Mucosa of rectum (tissue), 2 donors: ENCODE measurements around the gene FBXL17.

Source experiments
- H3K27ac ChIP-seq, 2 donors: one replicate each; pipeline ENCODE4 v1.7.0; 2013; ENCODE audit warnings: inconsistent platforms in 2 of 2, low read depth in 2 of 2, low read length in 2 of 2
- H3K27me3 ChIP-seq, 2 donors: one replicate each; pipeline ENCODE4 v1.7.0; 2013; ENCODE audit warnings: low read length in 2 of 2; ENCODE audit not compliant: control insufficient read depth in 2 of 2, insufficient read depth in 2 of 2
- H3K36me3 ChIP-seq, 2 donors: one replicate each; pipeline ENCODE4 v1.7.0; 2013; ENCODE audit warnings: low read length in 2 of 2; ENCODE audit not compliant: control insufficient read depth in 2 of 2, insufficient read depth in 2 of 2
- H3K4me1 ChIP-seq, 2 donors: one replicate each; pipeline ENCODE4 v1.7.0; 2013; ENCODE audit warnings: low read length in 2 of 2, mild to moderate bottlenecking in 1 of 2; ENCODE audit not compliant: control insufficient read depth in 2 of 2, insufficient read depth in 2 of 2
- H3K4me3 ChIP-seq, 2 donors: one replicate each; pipeline ENCODE4 v1.7.0; 2013; ENCODE audit warnings: low read length in 2 of 2
- H3K9ac ChIP-seq, 2 donors: one replicate each; pipeline ENCODE4 v1.7.0; 2013; ENCODE audit warnings: low read length in 2 of 2, low read depth in 1 of 2, mild to moderate bottlenecking in 1 of 2
- H3K9me3 ChIP-seq, 2 donors: one replicate each; pipeline ENCODE4 v1.7.0; 2013; ENCODE audit warnings: low read length in 2 of 2; ENCODE audit not compliant: control insufficient read depth in 2 of 2
- donor health status: healthy.
- donor health status: Normal muscosa, but diverticular disease.

FBXL17 gene

DNA sequence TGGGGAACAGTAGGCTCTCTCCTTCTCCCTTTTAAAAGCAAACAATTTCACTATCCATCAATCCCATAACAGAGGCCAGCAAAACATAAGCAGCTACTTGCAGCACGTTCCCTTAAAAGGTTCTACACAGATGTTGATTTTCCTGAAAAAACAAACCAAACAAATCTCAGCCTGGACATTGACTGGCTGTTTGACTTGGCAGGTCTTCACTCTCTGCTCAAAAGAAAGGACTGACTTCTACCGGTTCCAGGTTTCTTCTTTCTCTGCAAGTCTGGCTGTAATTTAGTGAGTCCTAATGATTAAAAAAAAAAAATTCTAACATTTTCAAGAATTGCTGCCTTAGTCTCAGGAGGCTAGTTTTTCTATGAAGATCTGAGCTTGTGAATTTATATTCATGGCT, 508.0 kb downstream of the FBXL17 start:
- H3K9me3 ChIP-seq = no peaks in the 10 kb centered on the region
- no peak overlapping the region for H3K4me3 ChIP-seq
- H3K27ac ChIP-seq = no peak overlapping the region
- H3K27me3 ChIP-seq = no peaks in the 10 kb centered on the region
- H3K4me1 ChIP-seq = peaks cover 3 to 6% of the 10 kb centered on the region in 2 donors
- no peak overlapping the region for H3K9ac ChIP-seq
- no peaks in the 10 kb centered on the region for H3K36me3 ChIP-seq

DNA sequence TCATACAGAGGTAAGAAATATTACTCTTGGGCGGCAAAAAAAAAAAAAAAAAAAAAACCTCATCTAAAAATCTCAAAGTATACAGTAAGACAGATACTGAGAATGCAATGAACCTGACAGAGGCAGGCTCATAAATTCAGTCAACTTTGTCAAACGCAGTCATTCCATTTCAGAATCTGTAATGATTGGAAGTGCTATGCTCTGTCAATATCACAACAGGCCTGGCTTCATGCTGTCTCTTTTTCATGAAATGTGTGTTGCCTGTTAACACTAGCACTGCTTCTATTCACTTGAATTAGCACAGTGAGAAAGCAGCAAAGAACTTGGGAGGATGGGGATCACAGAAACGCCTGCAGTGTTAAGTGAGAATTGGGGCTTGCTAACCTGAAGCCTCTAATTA, 510.9 kb downstream of the FBXL17 start:
- H3K9ac ChIP-seq = no peak overlapping the region
- no peaks in the 10 kb centered on the region for H3K36me3 ChIP-seq
- H3K27me3 ChIP-seq = no peaks in the 10 kb centered on the region
- H3K4me1 ChIP-seq = peaks cover 3 to 6% of the 10 kb centered on the region in 2 donors
- H3K4me3 ChIP-seq = no peak overlapping the region
- no peaks in the 10 kb centered on the region for H3K9me3 ChIP-seq
- no peak overlapping the region for H3K27ac ChIP-seq

DNA sequence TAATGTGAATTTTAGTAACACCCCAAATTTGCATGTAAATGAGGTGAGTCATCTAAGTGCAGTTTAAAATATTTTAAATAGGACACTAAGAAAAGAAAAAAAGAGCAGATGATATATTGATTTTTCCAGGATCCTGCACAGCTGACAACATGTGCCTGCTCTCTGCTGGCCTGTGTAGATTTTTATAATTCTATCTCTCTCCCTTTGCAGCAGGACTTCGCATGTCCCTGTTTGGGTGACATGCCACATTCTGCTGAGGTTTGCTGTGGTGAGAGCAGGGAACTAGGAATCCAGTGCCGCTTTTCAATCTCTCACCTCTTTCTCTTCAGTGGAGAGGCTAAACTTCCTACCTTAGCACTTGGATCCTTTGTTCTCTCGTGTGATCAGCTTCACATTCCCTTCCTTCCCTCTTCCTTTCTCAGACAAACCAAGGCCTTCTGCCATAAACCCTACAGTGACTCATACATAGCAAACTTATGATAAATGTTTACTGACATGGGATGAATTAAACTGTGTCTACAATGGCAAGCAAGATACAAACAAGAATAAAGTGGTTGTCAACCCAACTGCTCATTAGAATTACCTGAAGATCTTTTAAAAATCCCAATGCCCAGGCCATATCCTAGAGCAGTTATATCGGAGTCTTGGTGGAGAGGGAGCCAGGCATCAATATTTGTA, 512.3 kb downstream of the FBXL17 start:
- Histone ChIP-seq H3K36me3 (no peaks in the 10 kb centered on the region), H3K9ac (no peak overlapping the region), H3K4me1 (peaks cover 3 to 6% of the 10 kb centered on the region in 2 donors), H3K9me3 (no peaks in the 10 kb centered on the region), H3K27ac (no peak overlapping the region), H3K4me3 (no peak overlapping the region), H3K27me3 (no peaks in the 10 kb centered on the region)

DNA sequence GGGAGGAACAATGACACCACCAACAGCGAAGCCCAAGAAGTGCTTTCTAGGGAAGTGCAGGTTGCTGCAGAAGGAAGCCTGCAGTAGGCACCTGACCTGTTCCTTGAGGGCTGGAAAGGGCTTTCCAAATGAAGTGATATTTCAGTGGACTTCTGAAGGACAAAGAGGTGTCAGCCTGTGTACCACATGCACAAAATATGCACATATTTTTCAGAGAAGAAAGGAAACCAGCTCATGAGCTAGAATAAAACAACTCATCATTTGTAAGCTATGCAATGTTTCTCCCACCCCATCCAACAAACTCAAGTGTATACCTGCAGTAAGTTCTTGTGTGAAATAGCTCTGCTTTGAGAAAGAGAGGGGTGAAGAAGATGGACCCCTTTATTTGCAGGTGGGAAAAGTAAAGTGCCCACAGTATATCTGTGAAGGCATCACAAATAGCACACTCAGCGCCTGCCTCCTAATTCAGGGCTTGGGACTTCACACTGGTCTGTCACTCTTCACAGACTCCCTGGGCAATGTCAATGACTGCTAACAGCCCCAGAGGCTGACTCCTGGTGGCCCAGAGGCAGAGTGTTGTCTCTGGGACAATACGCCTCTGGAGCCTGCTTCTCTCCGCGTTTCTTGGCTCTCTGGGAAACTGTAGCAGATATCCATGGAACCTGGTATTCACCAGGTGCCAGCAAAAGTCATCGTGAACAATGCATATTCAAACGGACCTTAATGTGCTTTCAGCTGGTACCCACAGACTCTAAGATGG, 513.1 kb downstream of the FBXL17 start:
- Histone ChIP-seq H3K36me3 (no peaks in the 10 kb centered on the region), H3K4me3 (no peak overlapping the region), H3K27ac (no peak overlapping the region), H3K9me3 (no peaks in the 10 kb centered on the region), H3K27me3 (no peaks in the 10 kb centered on the region), H3K9ac (no peak overlapping the region), H3K4me1 (peaks cover 3 to 6% of the 10 kb centered on the region in 2 donors)

DNA sequence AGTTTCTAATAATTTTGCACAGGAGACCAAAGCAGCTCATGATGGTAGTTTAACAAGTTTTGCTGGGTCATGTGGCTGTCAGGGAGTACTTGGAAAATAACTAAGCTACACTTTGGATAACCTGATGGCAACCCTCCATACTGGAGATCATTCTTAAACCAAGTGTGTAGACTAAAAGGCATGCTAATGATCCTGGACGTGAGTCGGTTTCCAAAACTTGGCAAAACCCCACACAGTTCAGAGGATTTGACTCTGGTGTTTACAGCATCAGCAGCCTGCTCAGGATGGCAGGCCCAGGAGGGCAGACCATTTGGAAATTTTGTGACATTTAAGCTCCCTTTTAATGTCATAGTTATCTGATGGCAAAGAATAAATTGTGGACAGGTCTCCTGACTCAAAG, 514.6 kb downstream of the FBXL17 start:
- Histone ChIP-seq H3K9ac (no peak overlapping the region), H3K27ac (no peak overlapping the region), H3K9me3 (no peaks in the 10 kb centered on the region), H3K36me3 (no peaks in the 10 kb centered on the region), H3K27me3 (no peaks in the 10 kb centered on the region), H3K4me1 (peaks cover 3 to 6% of the 10 kb centered on the region in 2 donors), H3K4me3 (no peak overlapping the region)

DNA sequence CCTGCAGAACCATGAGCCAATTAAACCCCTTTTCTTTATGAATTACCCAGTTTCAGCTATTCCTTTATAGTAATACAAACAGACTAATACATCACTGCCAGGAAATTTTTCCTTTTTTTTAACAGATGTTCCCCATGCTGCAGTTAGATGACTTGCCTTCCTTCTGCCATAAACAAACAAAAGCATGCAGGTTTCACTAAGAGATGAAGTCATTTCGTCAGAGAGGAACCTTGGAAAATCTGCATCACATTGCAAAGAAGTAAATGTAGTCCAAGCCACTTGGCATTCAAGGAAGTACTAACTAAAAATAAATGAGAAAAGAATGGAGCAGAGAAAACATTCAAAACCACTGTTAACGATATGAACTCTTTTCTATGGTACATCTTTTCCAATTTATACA, 517.1 kb downstream of the FBXL17 start:
- Histone ChIP-seq H3K4me1 (peaks cover 3% of the 10 kb centered on the region in 2 donors), H3K27me3 (no peaks in the 10 kb centered on the region), H3K9ac (no peak overlapping the region), H3K27ac (no peak overlapping the region), H3K4me3 (no peak overlapping the region), H3K36me3 (no peaks in the 10 kb centered on the region), H3K9me3 (no peaks in the 10 kb centered on the region)

DNA sequence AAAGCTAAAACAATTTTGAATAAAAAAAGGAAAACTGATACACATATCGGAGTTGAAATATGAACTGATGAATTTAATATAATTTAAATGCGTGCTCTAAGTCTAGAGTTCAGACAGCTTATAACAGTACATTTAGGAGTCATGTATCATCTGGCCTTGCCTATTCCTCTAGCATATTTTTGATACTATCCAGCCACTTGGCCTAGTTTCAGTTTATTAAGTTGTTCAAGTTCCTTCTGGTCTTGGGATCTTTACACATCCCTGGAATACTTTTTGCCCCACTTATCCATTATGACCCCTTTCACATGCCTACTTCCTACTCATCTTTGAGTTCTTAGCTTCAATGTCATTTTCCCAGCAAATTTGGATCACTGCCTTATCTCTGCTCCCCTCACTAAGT, 518.8 kb downstream of the FBXL17 start:
- Histone ChIP-seq H3K4me3 (no peak overlapping the region), H3K36me3 (no peaks in the 10 kb centered on the region), H3K4me1 (peaks cover 0 to under 1% of the 10 kb centered on the region in 2 donors), H3K27ac (no peak overlapping the region), H3K27me3 (no peaks in the 10 kb centered on the region), H3K9ac (no peak overlapping the region), H3K9me3 (no peaks in the 10 kb centered on the region)

DNA sequence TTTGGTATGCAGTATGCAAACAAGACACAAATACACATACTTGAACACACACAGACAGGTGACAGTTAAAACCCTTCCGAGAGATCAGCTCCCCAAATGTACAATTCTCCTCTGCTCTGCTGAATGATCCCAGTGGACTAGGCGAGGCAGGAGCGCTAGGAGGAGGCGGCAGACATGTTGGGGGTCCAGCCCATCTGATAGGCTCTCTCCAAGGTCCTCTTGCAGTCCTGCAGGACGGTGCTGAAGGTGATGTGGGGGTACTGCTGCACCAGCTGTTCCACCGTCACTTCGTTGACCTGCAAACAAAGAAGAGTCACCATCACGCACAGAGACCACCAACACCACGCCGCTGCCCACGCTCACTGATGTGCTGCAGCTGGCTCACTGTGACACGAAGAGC, 520.3 kb downstream of the FBXL17 start:
- Histone ChIP-seq H3K27ac (no peak overlapping the region), H3K4me3 (no peak overlapping the region), H3K9ac (no peak overlapping the region), H3K27me3 (no peaks in the 10 kb centered on the region), H3K36me3 (no peaks in the 10 kb centered on the region), H3K4me1 (peaks cover 0 to 4% of the 10 kb centered on the region in 2 donors), H3K9me3 (no peaks in the 10 kb centered on the region)

DNA sequence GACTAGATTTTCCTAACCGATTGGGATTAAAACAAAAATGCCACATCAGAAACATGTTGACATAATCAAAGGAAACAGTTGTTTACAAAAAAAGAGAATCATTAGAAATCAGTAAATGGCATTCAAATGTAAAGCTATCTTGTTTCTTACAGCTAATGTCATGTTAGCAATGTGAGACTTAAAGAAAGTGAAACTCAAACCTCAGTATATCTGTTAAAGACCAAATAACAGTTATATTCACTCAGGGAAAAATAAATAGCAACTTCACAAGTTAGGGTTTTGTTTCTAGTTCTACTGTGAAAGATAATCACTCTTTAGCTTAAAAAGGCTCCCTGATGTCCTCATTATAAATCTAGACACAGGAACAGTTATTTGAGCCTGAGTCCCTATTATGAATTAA, 521.9 kb downstream of the FBXL17 start:
- Histone ChIP-seq H3K9ac (no peak overlapping the region), H3K4me3 (no peak overlapping the region), H3K27ac (no peak overlapping the region), H3K9me3 (no peaks in the 10 kb centered on the region), H3K27me3 (no peaks in the 10 kb centered on the region), H3K36me3 (no peaks in the 10 kb centered on the region), H3K4me1 (peaks cover 0 to 4% of the 10 kb centered on the region in 2 donors)

DNA sequence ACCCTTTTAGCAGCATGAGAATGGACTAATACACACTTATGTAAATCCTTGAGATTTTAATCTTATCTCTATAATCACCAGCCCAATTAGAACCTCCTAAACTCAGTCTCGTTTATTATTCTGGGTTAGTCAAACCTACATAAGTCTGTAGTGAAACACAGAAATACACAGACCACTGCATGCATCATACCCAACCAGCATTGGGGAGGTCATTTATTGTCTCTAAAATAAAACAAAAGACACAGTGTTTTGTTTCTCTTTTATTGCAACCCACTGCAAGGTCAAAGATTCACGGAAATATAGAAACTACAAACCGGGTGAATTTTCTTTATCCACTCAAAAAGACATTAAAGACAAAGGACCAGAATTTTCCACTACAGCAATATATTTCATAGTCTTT, 523.1 kb downstream of the FBXL17 start:
- Histone ChIP-seq H3K9me3 (no peaks in the 10 kb centered on the region), H3K27me3 (no peaks in the 10 kb centered on the region), H3K9ac (no peak overlapping the region), H3K4me1 (peaks cover 0 to 4% of the 10 kb centered on the region in 2 donors), H3K27ac (no peak overlapping the region), H3K4me3 (no peak overlapping the region), H3K36me3 (no peaks in the 10 kb centered on the region)
